ENCODE measurements around the gene UBQLN3.

UBQLN3 gene

GRCh38 chr11:5486421-5486820, 23.3 kb downstream of the UBQLN3 start:
- H3K4me3 ChIP-seq (replicated peaks; ENCODE audit: insufficient read depth, low read length), result no peak overlapping the region
- no peaks in the 10 kb centered on the region for H3K27me3 ChIP-seq (ENCODE audit: insufficient read depth, poor library complexity, severe bottlenecking)
- TF ChIP-seq SPI1 (IDR thresholded peaks at IDR 0.05; ENCODE audit: borderline replicate concordance, low read depth) (no peak), CTCF (IDR thresholded peaks at IDR 0.05; ENCODE audit: insufficient read depth, low read length) (no peak), GABPA (IDR thresholded peaks at IDR 0.05; ENCODE audit: low read depth) (no peak), REST (IDR thresholded peaks at IDR 0.05; ENCODE audit: insufficient replicate concordance, low read depth) (no peak), POLR2AphosphoS5 (IDR thresholded peaks at IDR 0.05; ENCODE audit: low read depth) (no peak)
- no peak overlapping the region for H3K27ac ChIP-seq (replicated peaks)
- DNase-seq (ENCODE audit: low read depth in 1 of 2, low spot score in 1 of 2), result no peak

DNA sequence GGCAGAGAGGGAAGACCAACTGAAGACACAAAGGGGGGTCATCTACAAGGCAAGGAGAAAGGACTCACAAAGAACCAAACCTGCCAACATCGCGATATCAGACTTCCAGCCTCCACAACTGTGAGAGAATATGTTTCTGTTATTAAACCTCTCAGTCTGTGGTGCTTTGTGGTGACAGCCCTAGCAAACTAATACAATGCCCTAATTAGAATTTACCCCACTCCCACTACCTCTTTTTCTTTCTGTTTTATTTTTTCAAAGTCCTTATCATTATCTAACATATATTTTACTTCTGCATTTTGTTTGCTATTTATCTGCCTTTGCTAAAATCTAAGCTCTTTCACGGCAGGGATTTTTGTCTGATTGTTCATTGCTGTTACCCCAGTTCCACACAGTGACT, 23.8 kb downstream of the UBQLN3 start:
- TF ChIP-seq GABPA (IDR thresholded peaks at IDR 0.05; ENCODE audit: low read depth) (no peak), SPI1 (IDR thresholded peaks at IDR 0.05; ENCODE audit: borderline replicate concordance, low read depth) (no peak), REST (IDR thresholded peaks at IDR 0.05; ENCODE audit: insufficient replicate concordance, low read depth) (no peak), CTCF (IDR thresholded peaks at IDR 0.05; ENCODE audit: insufficient read depth, low read length) (no peak)
- H3K27ac ChIP-seq (replicated peaks), result no peak overlapping the region
- no peaks in the 10 kb centered on the region for H3K27me3 ChIP-seq (ENCODE audit: insufficient read depth, poor library complexity, severe bottlenecking)
- DNase-seq (ENCODE audit: low read depth in 1 of 2, low spot score in 1 of 2), result no peak
- H3K4me3 ChIP-seq (replicated peaks; ENCODE audit: insufficient read depth, low read length), result no peak overlapping the region

- peak; percentile 65 for TF ChIP-seq CTCF (IDR thresholded peaks at IDR 0.05; ENCODE audit: insufficient read depth, low read length)
- TF ChIP-seq POLR2AphosphoS5 (IDR thresholded peaks at IDR 0.05; ENCODE audit: low read depth), result no peak
- TF ChIP-seq GABPA (IDR thresholded peaks at IDR 0.05; ENCODE audit: low read depth), result no peak
- TF ChIP-seq REST (IDR thresholded peaks at IDR 0.05; ENCODE audit: insufficient replicate concordance, low read depth), result no peak
- TF ChIP-seq SPI1 (IDR thresholded peaks at IDR 0.05; ENCODE audit: borderline replicate concordance, low read depth), result no peak
- DNase-seq (ENCODE audit: low read depth in 1 of 2, low spot score in 1 of 2), result peak; percentile 14 to 35
- Histone ChIP-seq H3K4me3 (replicated peaks; ENCODE audit: insufficient read depth, low read length) (no peak overlapping the region), H3K27ac (replicated peaks) (no peak overlapping the region), H3K27me3 (ENCODE audit: insufficient read depth, poor library complexity, severe bottlenecking) (no peaks in the 10 kb centered on the region)
Measured at GRCh38 chr11:5476186-5476819, 33.5 kb downstream of the UBQLN3 start.
